HG02870 (cell line): ENCODE measurements around the gene ADAD2.

Experiments
- ATAC-seq: cut with Tn5 transposase; IDR thresholded peaks from one replicate; pipeline ENCODE4 v1.9.1; 2021; ENCODE audit warnings: mild to moderate bottlenecking, moderate library complexity; ENCODE audit not compliant: unreplicated experiment

ADAD2 gene

GRCh38 chr16:84190731-84191388 is at the start of gene ADAD2:
Gene ADAD2 (plus strand): TSS chr16:84191157. CDS start chr16:84191231, 74 bp downstream.
- ATAC-seq, result no peak

- ATAC-seq, result no peak
These were observed 47.9 kb upstream of the ADAD2 start for GRCh38 chr16:84143081-84143480.

- ATAC-seq, result no peak
These were observed 47.2 kb upstream of the ADAD2 start for GRCh38 chr16:84143784-84144199.

GRCh38 chr16:84144209-84144858 is 46.6 kb upstream of the ADAD2 start:
- ATAC-seq, result peak; percentile 11

GRCh38 chr16:84144859-84145639 is 45.9 kb upstream of the ADAD2 start, which contains the start of the genes DNAAF1 and HSDL1:
Gene DNAAF1 (plus strand): TSS chr16:84145308. CDS start chr16:84145441, 133 bp downstream.
Gene HSDL1 (minus strand): TSS chr16:84145177. CDS start chr16:84131321, 13,856 bp downstream.
- peak; percentile 78 for ATAC-seq

GRCh38 chr16:84150926-84151325 is 40.0 kb upstream of the ADAD2 start:
- no peak for ATAC-seq

GRCh38 chr16:84153660-84154214 is 37.2 kb upstream of the ADAD2 start:
- ATAC-seq, result no peak

GRCh38 chr16:84155226-84155625 is 35.7 kb upstream of the ADAD2 start:
- ATAC-seq, result no peak

- ATAC-seq, result no peak
These were observed 35.2 kb upstream of the ADAD2 start for GRCh38 chr16:84155771-84156170.

GRCh38 chr16:84156342-84156784 is 34.6 kb upstream of the ADAD2 start:
- no peak for ATAC-seq

GRCh38 chr16:84159007-84159406 is 31.9 kb upstream of the ADAD2 start:
- ATAC-seq, result no peak

- no peak for ATAC-seq
These were observed 31.2 kb upstream of the ADAD2 start for GRCh38 chr16:84159800-84160199.

- ATAC-seq, result no peak
These were observed 29.9 kb upstream of the ADAD2 start for GRCh38 chr16:84161037-84161436.

- ATAC-seq, result no peak
These were observed 29.2 kb upstream of the ADAD2 start for GRCh38 chr16:84161801-84162200.

- ATAC-seq, result no peak
These were observed 25.2 kb upstream of the ADAD2 start for GRCh38 chr16:84165746-84166145.

GRCh38 chr16:84166796-84167695 is 23.9 kb upstream of the ADAD2 start:
- ATAC-seq, result no peak

- no peak for ATAC-seq
These were observed 21.1 kb upstream of the ADAD2 start for GRCh38 chr16:84169765-84170310.

GRCh38 chr16:84174396-84174795 is 16.6 kb upstream of the ADAD2 start:
- ATAC-seq, result no peak

- peak; percentile 74 for ATAC-seq
These were observed 15.4 kb upstream of the ADAD2 start for GRCh38 chr16:84175350-84176081.
